Measurements from ENCODE around the gene MELK.

DNA sequence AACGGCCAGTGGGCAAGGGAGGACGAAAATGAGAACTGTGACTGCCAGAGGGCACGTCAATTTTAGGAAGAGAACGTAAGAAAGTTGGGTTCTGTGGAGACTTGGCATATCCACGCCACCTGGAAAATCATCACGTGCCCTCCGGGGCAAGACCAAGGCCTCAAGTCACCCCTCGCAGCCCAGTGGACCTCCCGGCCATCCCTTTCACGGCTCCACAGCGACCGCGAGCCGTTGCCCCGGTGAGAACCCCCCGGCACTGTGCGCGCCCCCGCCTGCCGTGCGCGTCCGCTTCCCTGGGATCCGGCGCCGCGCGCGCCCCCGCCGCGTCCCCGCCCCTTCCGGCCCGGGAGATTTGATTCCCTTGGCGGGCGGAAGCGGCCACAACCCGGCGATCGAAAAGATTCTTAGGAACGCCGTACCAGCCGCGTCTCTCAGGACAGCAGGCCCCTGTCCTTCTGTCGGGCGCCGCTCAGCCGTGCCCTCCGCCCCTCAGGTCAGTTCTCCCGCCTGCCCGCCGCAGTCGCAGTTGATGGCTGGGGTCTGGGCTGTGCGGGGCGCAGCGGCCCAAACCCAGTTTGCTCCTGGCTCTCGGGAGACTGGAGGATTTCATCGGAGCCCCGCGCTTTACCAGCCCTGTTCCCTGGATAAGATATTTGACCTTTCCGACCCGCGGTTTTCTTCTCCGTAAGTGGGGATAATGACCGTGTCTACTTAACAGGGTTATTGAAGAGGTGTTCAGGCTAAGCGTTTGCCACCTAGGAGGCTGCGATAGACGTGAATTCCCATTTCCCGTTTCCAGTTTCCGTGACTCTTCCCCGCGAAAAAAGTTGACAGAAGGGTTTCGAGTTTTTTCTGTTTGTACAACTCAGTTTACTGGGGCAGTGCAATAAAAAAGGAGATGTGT lies at the start of gene MELK:
- TF ChIP-seq, protein P1, sequence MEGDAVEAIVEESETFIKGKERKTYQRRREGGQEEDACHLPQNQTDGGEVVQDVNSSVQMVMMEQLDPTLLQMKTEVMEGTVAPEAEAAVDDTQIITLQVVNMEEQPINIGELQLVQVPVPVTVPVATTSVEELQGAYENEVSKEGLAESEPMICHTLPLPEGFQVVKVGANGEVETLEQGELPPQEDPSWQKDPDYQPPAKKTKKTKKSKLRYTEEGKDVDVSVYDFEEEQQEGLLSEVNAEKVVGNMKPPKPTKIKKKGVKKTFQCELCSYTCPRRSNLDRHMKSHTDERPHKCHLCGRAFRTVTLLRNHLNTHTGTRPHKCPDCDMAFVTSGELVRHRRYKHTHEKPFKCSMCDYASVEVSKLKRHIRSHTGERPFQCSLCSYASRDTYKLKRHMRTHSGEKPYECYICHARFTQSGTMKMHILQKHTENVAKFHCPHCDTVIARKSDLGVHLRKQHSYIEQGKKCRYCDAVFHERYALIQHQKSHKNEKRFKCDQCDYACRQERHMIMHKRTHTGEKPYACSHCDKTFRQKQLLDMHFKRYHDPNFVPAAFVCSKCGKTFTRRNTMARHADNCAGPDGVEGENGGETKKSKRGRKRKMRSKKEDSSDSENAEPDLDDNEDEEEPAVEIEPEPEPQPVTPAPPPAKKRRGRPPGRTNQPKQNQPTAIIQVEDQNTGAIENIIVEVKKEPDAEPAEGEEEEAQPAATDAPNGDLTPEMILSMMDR (IDR thresholded peaks at IDR 0.05) = no peak
- peak in 1 of 2 donors; percentile 39 for TF ChIP-seq POLR2A (IDR thresholded peaks at IDR 0.05)
